Endothelial cell of umbilical vein (primary cell): ENCODE data around the gene APOB. TPM values are rescaled to one million over a fixed set of nuclear protein-coding genes. Genes with fewer than 3 reads are reported as not detected.
"Not testable (repeated sequence)": the region's sequence is repeated elsewhere in the genome, so short reads cannot be mapped to it uniquely, and the experiment has no call there.

ENCODE experiments used
- BruUV-seq: library from RNA; stranded (reverse); fragments of 400-500 nt; replicated peaks from 2 replicates; lab custom pipeline; 2021; lab: Mats Ljungman, UMichigan
- CTCF ChIA-PET: fragments of 300-600, 350-600 bp; sonication (Branson Sonifier 250); formaldehyde crosslinking; loops from one replicate; lab custom pipeline; 2021; ENCODE audit warnings: antibody characterized with exemption, inconsistent platforms; lab: Charles Lee
- POLR2A ChIA-PET: fragments of 300-600, 350-600 bp; sonication (Branson Sonifier 250); formaldehyde crosslinking; loops from one replicate; lab custom pipeline; 2021; ENCODE audit warnings: antibody characterized with exemption, inconsistent platforms; lab: Charles Lee
- DNase-seq: peaks from one replicate; pipeline ENCODE4 v3.0.0-alpha.2; 2011; ENCODE audit warnings: low read depth, low spot score
- FAIRE-seq: peaks from 2 replicates; lab custom pipeline; 2011; peaks lifted over from hg19 to GRCh38; lab: Jason Lieb, UNC
- H2AFZ ChIP-seq: 2 replicates; pipeline ENCODE4 v1.6.0; 2012; ENCODE audit warnings: low read depth, low read length, control low read depth, inconsistent platforms
- H3K27ac ChIP-seq: 2 replicates; pipeline ENCODE4 v1.5.1; 2011; ENCODE audit warnings: low read depth, mild to moderate bottlenecking, control low read depth, low read length, moderate library complexity; ENCODE audit not compliant: insufficient read depth
- H3K27me3 ChIP-seq, 2 experiments: 2 replicates each; pipeline versions ENCODE4 v1.6.0 to v1.6.1; 2011; ENCODE audit warnings: low read length in 2 of 2, mixed read lengths in 1 of 2; ENCODE audit not compliant: control insufficient read depth in 2 of 2, insufficient read depth in 2 of 2
- H3K36me3 ChIP-seq, 2 experiments: 2 replicates in 1 of 2; 3 replicates in 1 of 2; pipeline ENCODE4 v1.5.1; 2011; ENCODE audit warnings: low read length in 2 of 2, mild to moderate bottlenecking in 1 of 2, moderate library complexity in 1 of 2; ENCODE audit not compliant: control insufficient read depth in 2 of 2, insufficient read depth in 2 of 2; ENCODE audit errors: extremely low read depth in 1 of 2
- H3K4me1 ChIP-seq: 3 replicates; pipeline ENCODE4 v1.5.1; 2011; ENCODE audit warnings: mild to moderate bottlenecking, low read length; ENCODE audit not compliant: control insufficient read depth, insufficient read depth; ENCODE audit errors: extremely low read depth
- H3K4me2 ChIP-seq: 2 replicates; pipeline ENCODE4 v1.6.1; 2011; ENCODE audit warnings: low read length, control low read depth, mixed read lengths; ENCODE audit not compliant: insufficient read depth
- H3K4me3 ChIP-seq, 3 experiments: fragments of 200-600 bp in 1 of 3; sonication (generic), shearing (Covaris generic) in 1 of 3; replicated peaks in 1 of 3; 2 replicates each; pipeline ENCODE4 v1.5.1; 2011 to 2016; ENCODE audit warnings: control low read depth in 3 of 3, low read length in 3 of 3, mild to moderate bottlenecking in 2 of 3, inconsistent platforms in 1 of 3, low read depth in 1 of 3, moderate library complexity in 1 of 3; ENCODE audit not compliant: insufficient read depth in 1 of 3
- H3K79me2 ChIP-seq: 2 replicates; pipeline ENCODE4 v1.6.0; 2012; ENCODE audit warnings: low read length, inconsistent platforms; ENCODE audit not compliant: control insufficient read depth, insufficient read depth
- H3K9ac ChIP-seq: replicated peaks from 2 replicates; pipeline ENCODE3; 2011; ENCODE audit warnings: low read length, control low read depth; ENCODE audit not compliant: insufficient read depth; ENCODE audit errors: extremely low read depth
- H3K9me1 ChIP-seq: replicated peaks from 3 replicates; pipeline ENCODE4 v1.6.0; 2011; ENCODE audit warnings: mild to moderate bottlenecking, low read length; ENCODE audit not compliant: control insufficient read depth, insufficient read depth; ENCODE audit errors: extremely low read depth
- H3K9me3 ChIP-seq: replicated peaks from 2 replicates; pipeline ENCODE4 v1.5.1; 2012; ENCODE audit warnings: low read length, inconsistent platforms; ENCODE audit not compliant: control insufficient read depth, insufficient read depth
- H4K20me1 ChIP-seq: replicated peaks from 2 replicates; pipeline ENCODE3; 2011; ENCODE audit warnings: mild to moderate bottlenecking, low read length; ENCODE audit not compliant: control insufficient read depth, insufficient read depth; ENCODE audit errors: extremely low read depth
- GATA2 ChIP-seq: IDR thresholded peaks from 2 replicates; pipeline ENCODE4 v1.7.0; 2011; ENCODE audit warnings: low read depth, mild to moderate bottlenecking, moderate library complexity, mixed read lengths, low read length; ENCODE audit not compliant: insufficient read length, insufficient read depth
- MYC ChIP-seq: IDR thresholded peaks from one replicate; pipeline ENCODE4 v1.6.1; 2011; ENCODE audit warnings: mild to moderate bottlenecking, low read depth, low read length
- POLR2A ChIP-seq: IDR thresholded peaks from 2 replicates; pipeline ENCODE4 v1.6.1; 2012; ENCODE audit warnings: low read depth, mild to moderate bottlenecking, control low read depth, low read length
- dilution Hi-C: fragments of 300-500 bp; cut with MboI; formaldehyde crosslinking; loops from one replicate; pipeline ENCODE4 v1.15.0; 2019; ENCODE audit warnings: low sequenced_read_pairs; ENCODE audit not compliant: extremely low pct_ligation_motif_present
- intact Hi-C: fragments of 100-400 bp; cut with micrococcal nuclease; formaldehyde crosslinking; loops from one replicate; pipeline ENCODE4 v1.10.0; 2022
- polyA plus RNA-seq, 4 experiments: library from polyadenylated mRNA; depleted of rRNA in 3 of 4; stranded (reverse) in 3 of 4; unstranded in 1 of 4; fragments of >200 nt; gene quantifications; 2 replicates each; pipeline versions ENCODE4 v1.2.1 to v1.2.3, GENCODE V29; 2011 to 2012; ENCODE audit warnings: missing spikeins in 1 of 4
- total RNA-seq: library from RNA; stranded (reverse); gene quantifications from 2 replicates; pipeline ENCODE4 v1.2.3, GENCODE V29; 2021
- TF ChIP-seq, protein P1 (sequence below): IDR thresholded peaks from 2 replicates; pipeline ENCODE4 v1.6.1; 2011; ENCODE audit not compliant: insufficient read depth, insufficient read length

APOB gene
- total and polyA plus RNA-seq, 2 donors (not counting 3 experiments of a cell fraction or from before 2014, with no cell fraction given), result 0.07 to 0.09 TPM

DNA sequence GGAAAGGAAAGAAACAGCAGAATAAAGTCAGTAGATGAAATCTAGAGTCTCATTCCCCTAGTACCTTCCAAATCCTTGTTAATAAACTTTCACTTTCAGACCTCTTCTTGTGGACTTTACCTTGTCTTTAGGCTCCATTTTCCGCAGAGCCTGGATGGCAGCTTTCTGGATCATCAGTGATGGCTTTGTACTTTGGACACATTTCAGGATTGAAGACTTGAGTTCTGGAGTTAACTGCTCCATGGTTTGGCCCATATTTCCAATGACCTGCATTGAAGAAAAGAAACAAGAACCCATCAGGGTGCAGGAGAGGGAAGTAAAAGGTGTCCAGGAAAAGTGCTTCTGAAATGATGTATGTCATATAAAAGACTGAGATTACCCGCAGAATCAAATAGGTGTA, 14.4 kb downstream of the APOB start:
- intact Hi-C loops (no loop called here), dilution Hi-C loops (no loop called here)
- ChIA-PET POLR2A (no interaction called here), CTCF (no interaction called here)
- Histone ChIP-seq H3K4me1 (no peaks in the 10 kb centered on the region), H3K4me3 (no peak overlapping the region), H4K20me1 (no peaks in the 10 kb centered on the region), H3K27me3 (no peaks in the 10 kb centered on the region), H3K27ac (no peak overlapping the region), H3K36me3 (no peaks in the 10 kb centered on the region), H2AFZ (no peak overlapping the region), H3K4me2 (no peak overlapping the region), H3K9me1 (no peaks in the 10 kb centered on the region), H3K79me2 (no peaks in the 10 kb centered on the region), H3K9ac (no peak overlapping the region), H3K9me3 (no peaks in the 10 kb centered on the region)
- DNase-seq (no peak), FAIRE-seq (no peak)
- BruUV-seq, result no TSS peak
- TF ChIP-seq GATA2, result no peak
- TF ChIP-seq, protein P1, sequence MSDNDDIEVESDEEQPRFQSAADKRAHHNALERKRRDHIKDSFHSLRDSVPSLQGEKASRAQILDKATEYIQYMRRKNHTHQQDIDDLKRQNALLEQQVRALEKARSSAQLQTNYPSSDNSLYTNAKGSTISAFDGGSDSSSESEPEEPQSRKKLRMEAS, result no peak
- TF ChIP-seq MYC, result no peak
- no peak for TF ChIP-seq POLR2A

DNA sequence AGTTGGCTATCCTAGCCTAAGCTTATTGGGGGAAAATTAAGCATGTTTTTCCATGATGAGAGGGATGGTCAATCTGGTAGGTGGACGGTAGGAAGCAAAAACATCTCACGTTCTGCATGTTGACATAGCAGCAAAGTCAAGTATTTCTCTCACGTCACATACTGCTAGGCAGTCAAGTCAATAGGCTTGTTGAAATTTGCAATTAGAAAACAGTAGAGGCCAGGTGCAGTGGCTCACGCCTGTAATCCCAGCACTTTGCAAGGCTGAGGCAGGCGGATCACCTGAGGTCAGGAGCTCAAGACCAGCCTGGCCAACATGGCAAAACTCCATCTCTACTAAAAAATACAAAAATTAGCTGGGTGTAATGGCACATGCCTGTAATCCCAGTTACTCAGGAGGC, 14.9 kb downstream of the APOB start:
- BruUV-seq, H3K4me3 ChIP-seq, DNase-seq, H3K4me1 ChIP-seq, H2AFZ ChIP-seq, H3K27ac ChIP-seq, H3K79me2 ChIP-seq, H3K36me3 ChIP-seq, H3K9ac ChIP-seq, FAIRE-seq, H3K4me2 ChIP-seq, intact Hi-C loops, H3K27me3 ChIP-seq, CTCF ChIA-PET, POLR2A ChIA-PET, dilution Hi-C loops, H3K9me1 ChIP-seq, H4K20me1 ChIP-seq, H3K9me3 ChIP-seq: not testable (repeated sequence)
